WI38 (cell line): ENCODE measurements around the gene CIDEA.

Experiments used
- H3K4me3 ChIP-seq: 2 replicates; pipeline ENCODE4 v1.5.1; 2011; ENCODE audit warnings: low read depth, mild to moderate bottlenecking, control low read depth, low read length
- TF ChIP-seq, protein P1 (sequence below): IDR thresholded peaks from 2 replicates; pipeline ENCODE4 v1.5.1; 2012; ENCODE audit warnings: low read depth, mild to moderate bottlenecking, control low read depth, low read length

Gene CIDEA

DNA sequence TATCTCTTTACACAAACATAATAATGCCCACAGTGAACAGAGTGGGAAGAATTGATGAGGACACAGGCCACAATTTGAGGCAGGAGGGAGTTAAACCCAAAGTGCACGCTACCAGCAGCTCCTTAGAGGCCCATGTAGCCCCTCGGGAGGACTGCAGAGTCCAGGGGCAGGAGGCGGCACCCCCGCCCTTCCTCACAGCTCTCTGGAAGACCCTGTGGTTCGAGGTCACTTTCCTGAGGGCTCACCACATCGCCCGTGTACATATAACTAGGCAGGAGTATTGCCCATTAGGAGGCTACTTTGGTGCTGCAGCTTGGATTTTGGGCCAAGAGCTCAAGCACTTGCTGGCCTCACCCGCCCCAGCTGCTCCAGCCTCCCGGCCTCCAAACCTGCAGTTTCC, 22.2 kb upstream of the CIDEA start:
- no peak overlapping the region for H3K4me3 ChIP-seq
- TF ChIP-seq, protein P1, sequence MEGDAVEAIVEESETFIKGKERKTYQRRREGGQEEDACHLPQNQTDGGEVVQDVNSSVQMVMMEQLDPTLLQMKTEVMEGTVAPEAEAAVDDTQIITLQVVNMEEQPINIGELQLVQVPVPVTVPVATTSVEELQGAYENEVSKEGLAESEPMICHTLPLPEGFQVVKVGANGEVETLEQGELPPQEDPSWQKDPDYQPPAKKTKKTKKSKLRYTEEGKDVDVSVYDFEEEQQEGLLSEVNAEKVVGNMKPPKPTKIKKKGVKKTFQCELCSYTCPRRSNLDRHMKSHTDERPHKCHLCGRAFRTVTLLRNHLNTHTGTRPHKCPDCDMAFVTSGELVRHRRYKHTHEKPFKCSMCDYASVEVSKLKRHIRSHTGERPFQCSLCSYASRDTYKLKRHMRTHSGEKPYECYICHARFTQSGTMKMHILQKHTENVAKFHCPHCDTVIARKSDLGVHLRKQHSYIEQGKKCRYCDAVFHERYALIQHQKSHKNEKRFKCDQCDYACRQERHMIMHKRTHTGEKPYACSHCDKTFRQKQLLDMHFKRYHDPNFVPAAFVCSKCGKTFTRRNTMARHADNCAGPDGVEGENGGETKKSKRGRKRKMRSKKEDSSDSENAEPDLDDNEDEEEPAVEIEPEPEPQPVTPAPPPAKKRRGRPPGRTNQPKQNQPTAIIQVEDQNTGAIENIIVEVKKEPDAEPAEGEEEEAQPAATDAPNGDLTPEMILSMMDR, result no peak

DNA sequence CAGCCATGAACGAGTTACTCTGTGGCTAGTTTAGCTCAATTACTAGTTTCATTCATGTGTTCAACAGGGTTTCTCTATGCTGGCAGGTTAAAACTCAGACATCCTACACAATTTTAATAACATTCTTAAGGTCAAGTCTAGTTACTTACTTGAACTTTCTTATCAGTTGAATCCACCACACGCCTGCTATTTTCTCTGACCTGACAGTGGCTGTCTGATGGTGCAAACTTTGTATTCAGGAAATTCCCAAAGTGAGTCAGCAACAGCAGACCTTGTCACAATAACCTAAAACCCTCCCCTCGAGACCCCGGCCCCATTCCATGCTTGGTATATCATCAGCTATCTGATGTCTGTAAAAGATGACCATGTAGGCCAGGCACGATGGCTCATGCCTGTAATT, 20.8 kb upstream of the CIDEA start:
- TF ChIP-seq, protein P1, result no peak
- no peak overlapping the region for H3K4me3 ChIP-seq

DNA sequence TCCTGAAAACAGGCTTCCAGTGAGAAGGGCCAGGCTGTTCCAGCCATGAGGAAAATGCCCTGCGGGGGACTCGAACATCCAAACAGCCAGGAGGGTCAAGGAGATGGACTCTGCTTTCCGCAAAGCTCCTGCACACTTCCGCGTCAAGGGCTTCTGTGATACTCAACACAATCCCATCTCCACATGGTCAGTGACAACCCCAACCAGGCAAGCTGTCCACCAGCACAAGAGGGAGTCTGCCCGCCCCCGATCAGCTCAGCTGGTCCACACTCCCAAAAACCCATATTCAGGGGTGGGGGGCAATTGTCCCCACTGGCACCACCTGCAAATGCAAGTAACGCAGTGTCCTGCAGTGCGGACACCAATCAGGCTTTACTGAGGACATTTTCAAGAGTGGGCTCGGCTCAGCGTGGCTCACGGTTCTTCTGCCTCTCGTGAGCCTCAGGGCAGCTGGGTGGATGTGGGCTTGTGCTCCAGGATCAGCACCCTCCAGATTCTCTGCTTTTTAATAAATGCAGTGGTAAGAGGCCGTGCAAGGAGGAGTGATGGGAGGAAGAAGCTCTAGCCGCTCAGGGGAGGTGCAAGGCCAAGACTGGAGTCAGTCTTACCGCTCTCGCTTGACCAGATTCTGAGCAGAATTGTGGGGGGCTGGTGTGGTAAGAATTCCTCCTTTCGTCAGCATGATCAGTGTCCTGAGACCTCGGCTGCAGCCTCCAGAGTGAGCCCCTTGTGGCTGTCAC, 19.5 kb upstream of the CIDEA start:
- TF ChIP-seq, protein P1, result no peak
- no peak overlapping the region for H3K4me3 ChIP-seq

DNA sequence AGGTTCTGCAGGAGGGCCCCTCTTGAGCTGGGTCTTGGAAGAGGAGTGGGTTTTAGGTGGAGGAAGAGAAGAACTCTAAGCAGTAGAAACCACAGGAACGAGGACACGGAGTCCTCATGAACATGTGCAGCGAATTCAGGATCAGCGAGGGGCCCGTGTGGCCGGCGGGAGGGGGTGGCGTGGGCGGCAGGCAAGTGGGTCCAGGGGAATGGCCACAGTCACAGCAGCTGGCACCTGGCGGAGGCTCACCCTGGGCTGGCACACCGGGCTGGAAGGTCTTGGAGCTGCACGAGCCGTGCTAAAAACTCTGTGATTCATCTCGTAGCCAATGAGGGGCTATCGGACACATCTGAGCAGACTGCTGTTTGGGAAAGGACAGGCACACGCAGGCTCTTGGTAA, 18.0 kb upstream of the CIDEA start:
- TF ChIP-seq, protein P1, result no peak
- H3K4me3 ChIP-seq, result no peak overlapping the region

DNA sequence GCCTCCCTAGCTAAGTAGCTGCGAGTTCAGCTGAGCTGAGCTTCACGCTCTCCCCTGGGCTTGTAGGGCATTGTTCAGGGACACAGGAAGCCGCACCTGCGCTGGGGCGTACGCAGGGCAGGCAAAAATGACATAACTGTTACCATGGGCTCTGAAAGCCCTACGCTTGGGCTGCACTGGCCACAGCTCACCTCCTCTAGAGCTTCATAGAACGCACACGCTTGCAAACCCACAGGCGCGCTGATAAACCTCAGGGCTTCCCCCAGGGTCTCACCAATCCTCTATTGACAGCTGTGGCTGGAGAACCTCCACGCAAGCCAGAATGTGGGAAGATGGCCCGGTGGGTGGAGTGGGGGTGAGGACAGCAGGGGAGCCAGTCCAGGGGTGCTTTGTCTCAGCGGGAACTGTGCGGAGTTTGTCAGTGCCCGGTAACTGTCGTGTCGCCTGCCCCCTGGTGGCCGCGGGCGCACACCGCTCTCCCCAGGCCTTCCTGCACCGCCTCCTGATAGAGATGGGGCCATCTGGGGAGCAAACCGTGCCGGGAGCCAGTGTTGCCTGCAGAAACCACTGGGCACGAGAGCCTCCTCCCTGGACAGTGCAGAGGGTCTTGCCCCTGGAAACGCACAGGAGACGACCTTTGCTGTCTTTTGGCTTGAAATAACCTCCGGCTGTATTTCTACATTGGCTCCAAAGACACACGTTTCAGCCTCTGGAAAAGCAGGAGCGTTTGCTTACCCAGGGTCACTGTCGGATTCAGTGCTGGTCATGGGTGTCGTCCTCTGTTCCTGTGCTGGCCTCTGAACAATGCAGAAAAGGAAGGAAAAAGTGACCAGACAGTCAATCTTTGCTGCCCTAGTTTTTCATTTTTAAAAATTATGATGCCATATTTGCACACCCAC, 17.0 kb upstream of the CIDEA start:
- no peak overlapping the region for H3K4me3 ChIP-seq
- TF ChIP-seq, protein P1, result peak; percentile 91

DNA sequence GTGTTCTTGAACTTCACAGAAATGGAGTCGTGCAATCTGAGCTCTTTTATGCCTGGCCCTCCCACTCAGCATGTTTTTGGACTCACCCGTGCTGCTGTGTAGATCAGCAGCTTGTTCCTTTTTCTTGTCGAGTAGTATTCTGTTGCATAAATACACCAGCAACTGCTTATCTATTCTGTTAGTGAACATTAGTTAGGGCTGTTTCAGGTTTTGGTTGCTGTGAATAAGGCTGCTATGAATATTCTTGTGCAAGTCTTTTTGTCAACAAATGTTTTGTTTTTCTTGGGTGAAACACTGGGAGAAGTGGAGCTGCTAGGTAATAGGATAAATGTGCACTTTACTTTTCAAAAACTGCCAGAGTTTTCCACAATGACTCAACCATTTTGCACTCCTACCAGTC, 15.3 kb upstream of the CIDEA start:
- H3K4me3 ChIP-seq, result no peak overlapping the region
- TF ChIP-seq, protein P1, result no peak

DNA sequence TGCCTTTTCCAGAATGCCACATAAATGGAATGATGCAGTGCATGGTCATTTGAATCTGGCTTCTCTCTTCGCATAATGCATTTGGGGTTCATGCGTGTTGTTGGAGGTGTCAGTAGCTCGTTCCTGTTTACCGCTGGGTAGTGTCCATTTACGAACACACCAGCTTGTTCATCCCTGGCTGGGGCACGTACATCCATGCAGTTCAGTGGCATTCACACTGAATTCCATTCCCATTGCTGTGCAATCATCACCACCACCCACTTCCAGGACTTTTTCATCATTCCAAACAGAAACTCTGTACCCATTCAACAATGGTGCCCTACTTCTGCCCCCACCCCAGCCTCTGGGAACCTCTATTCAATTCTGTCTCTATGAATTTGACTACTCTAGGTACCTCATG, 14.7 kb upstream of the CIDEA start:
- TF ChIP-seq, protein P1, result no peak

More for the DNA sequence above, 14.7 kb upstream of the CIDEA start:
- H3K4me3 ChIP-seq, result no peak overlapping the region
